H1 (cell line): ENCODE data around the gene MMP24OS. TPM values are rescaled to one million over a fixed set of nuclear protein-coding genes. Genes with fewer than 3 reads are reported as not detected.

ENCODE experiments used
- CTCF ChIA-PET: fragments of 300-600 bp; sonication (Branson Sonifier 250); formaldehyde crosslinking; loops from one replicate; lab custom pipeline; 2021; ENCODE audit not compliant: partially characterized antibody; lab: Charles Lee
- POLR2A ChIA-PET: fragments of 300-600 bp; sonication (Branson Sonifier 250); formaldehyde crosslinking; loops from one replicate; lab custom pipeline; 2021; ENCODE audit warnings: inconsistent platforms; ENCODE audit not compliant: partially characterized antibody; lab: Charles Lee
- DNase-seq, 2 experiments: peaks; one replicate each; pipeline versions ENCODE4 v3.0.0 to v3.0.0-alpha.2; 2010 to 2022; ENCODE audit warnings: low spot score in 2 of 2, low read depth in 1 of 2, mixed read lengths in 1 of 2
- FAIRE-seq: peaks from 2 replicates; lab custom pipeline; 2011; peaks lifted over from hg19 to GRCh38; lab: Jason Lieb, UNC
- H2AFZ ChIP-seq: 2 replicates; pipeline ENCODE4 v1.8.1; 2012; ENCODE audit warnings: low read length, inconsistent platforms
- H2AK5ac ChIP-seq: 2 replicates; pipeline ENCODE4 v1.6.1; 2013; ENCODE audit warnings: low read depth, low read length
- H2BK120ac ChIP-seq: replicated peaks from 2 replicates; pipeline ENCODE3; 2013; ENCODE audit warnings: low read depth, low read length, inconsistent platforms
- H2BK12ac ChIP-seq: 2 replicates; pipeline ENCODE4 v1.6.1; 2013; ENCODE audit warnings: low read depth, low read length
- H2BK15ac ChIP-seq: 2 replicates; pipeline ENCODE4 v1.6.1; 2013; ENCODE audit warnings: low read length
- H2BK20ac ChIP-seq: 2 replicates; pipeline ENCODE4 v1.6.1; 2013; ENCODE audit warnings: low read length
- H2BK5ac ChIP-seq: 2 replicates; pipeline ENCODE4 v1.6.1; 2013; ENCODE audit warnings: low read depth, low read length
- H3K14ac ChIP-seq: 2 replicates; pipeline ENCODE4 v1.6.1; 2013; ENCODE audit warnings: inconsistent platforms; ENCODE audit not compliant: insufficient read length
- H3K18ac ChIP-seq: 2 replicates; pipeline ENCODE4 v1.6.1; 2013; ENCODE audit warnings: low read length; ENCODE audit errors: extremely low read depth
- H3K23ac ChIP-seq: 2 replicates; pipeline ENCODE4 v1.6.1; 2013; ENCODE audit warnings: inconsistent platforms; ENCODE audit not compliant: insufficient read length
- H3K23me2 ChIP-seq: 2 replicates; pipeline ENCODE4 v1.6.1; 2013; ENCODE audit warnings: low read depth, low read length
- H3K27ac ChIP-seq: 2 replicates; pipeline ENCODE4 v1.6.1; 2011; ENCODE audit warnings: low read depth, low read length, inconsistent platforms
- H3K27me3 ChIP-seq, 4 experiments: replicated peaks in 1 of 4; 1 replicate in 1 of 4; 2 replicates in 3 of 4; pipeline versions ENCODE4 v1.6.1 to v1.8.1; 2011 to 2013; ENCODE audit warnings: low read length in 3 of 4, mild to moderate bottlenecking in 3 of 4, inconsistent platforms in 2 of 4, mixed read lengths in 2 of 4, moderate library complexity in 1 of 4; ENCODE audit not compliant: control insufficient read depth in 3 of 4, insufficient read depth in 3 of 4; ENCODE audit errors: extremely low read depth in 1 of 4
- H3K36me3 ChIP-seq, 4 experiments: 2 replicates each; pipeline versions ENCODE4 v1.6.1 to v1.8.1; 2011 to 2013; ENCODE audit warnings: mild to moderate bottlenecking in 4 of 4, low read length in 3 of 4, moderate library complexity in 2 of 4, control low read depth in 1 of 4, inconsistent platforms in 1 of 4; ENCODE audit not compliant: insufficient read depth in 4 of 4, control insufficient read depth in 2 of 4
- H3K4ac ChIP-seq: replicated peaks from 2 replicates; pipeline ENCODE3; 2013; ENCODE audit warnings: low read length, low read depth, mixed read lengths, inconsistent platforms; ENCODE audit not compliant: insufficient read length
- H3K4me1 ChIP-seq, 4 experiments: replicated peaks in 1 of 4; 1 replicate in 1 of 4; 2 replicates in 3 of 4; pipeline versions ENCODE4 v1.6.1 to v1.8.1; 2011 to 2013; ENCODE audit warnings: low read length in 3 of 4, inconsistent platforms in 2 of 4, mixed read lengths in 1 of 4; ENCODE audit not compliant: insufficient read depth in 4 of 4, control insufficient read depth in 3 of 4
- H3K4me2 ChIP-seq, 2 experiments: 2 replicates each; pipeline versions ENCODE4 v1.6.1 to v1.8.1; 2011 to 2013; ENCODE audit warnings: low read depth in 2 of 2, low read length in 2 of 2, control low read depth in 1 of 2, inconsistent platforms in 1 of 2, mild to moderate bottlenecking in 1 of 2; ENCODE audit not compliant: insufficient read depth in 1 of 2
- H3K4me3 ChIP-seq, 4 experiments: fragments of 200-600, 300-600 bp in 1 of 4; sonication (generic), shearing (Covaris generic), sonication (Bioruptor Twin) in 1 of 4; 2 replicates each; pipeline versions ENCODE4 v1.5.1 to v1.8.1; 2011 to 2016; ENCODE audit warnings: low read length in 4 of 4, low read depth in 3 of 4, control low read depth in 2 of 4, inconsistent platforms in 2 of 4, mild to moderate bottlenecking in 2 of 4, mixed read lengths in 1 of 4, moderate library complexity in 1 of 4; ENCODE audit not compliant: insufficient read depth in 2 of 4; ENCODE audit errors: extremely low read depth in 1 of 4
- H3K56ac ChIP-seq: replicated peaks from 2 replicates; pipeline ENCODE3; 2013; ENCODE audit warnings: low read depth, mild to moderate bottlenecking, mixed read lengths, low read length, inconsistent platforms; ENCODE audit not compliant: insufficient read length
- H3K79me1 ChIP-seq: 2 replicates; pipeline ENCODE4 v1.6.1; 2013; ENCODE audit warnings: low read depth, low read length, control low read depth
- H3K79me2 ChIP-seq, 2 experiments: 2 replicates each; pipeline versions ENCODE4 v1.6.1 to v1.8.1; 2012 to 2013; ENCODE audit warnings: low read length in 2 of 2, mild to moderate bottlenecking in 2 of 2, inconsistent platforms in 1 of 2; ENCODE audit not compliant: insufficient read depth in 2 of 2, control insufficient read depth in 1 of 2
- H3K9ac ChIP-seq, 4 experiments: replicated peaks in 1 of 4; 1 replicate in 1 of 4; 2 replicates in 3 of 4; pipeline versions ENCODE4 v1.6.1 to v1.8.1; 2011 to 2013; ENCODE audit warnings: low read depth in 3 of 4, low read length in 3 of 4, control low read depth in 2 of 4, mild to moderate bottlenecking in 2 of 4, moderate library complexity in 2 of 4, inconsistent platforms in 1 of 4; ENCODE audit errors: extremely low read depth in 1 of 4
- H3K9me3 ChIP-seq, 2 experiments: 2 replicates each; pipeline versions ENCODE4 v1.6.1 to v1.8.1; 2012 to 2013; ENCODE audit warnings: mild to moderate bottlenecking in 2 of 2, moderate library complexity in 2 of 2, control low read depth in 1 of 2, inconsistent platforms in 1 of 2, low read depth in 1 of 2, low read length in 1 of 2, mixed read lengths in 1 of 2; ENCODE audit not compliant: insufficient read depth in 2 of 2
- H4K20me1 ChIP-seq, 2 experiments: replicated peaks in 1 of 2; 2 replicates each; pipeline versions ENCODE3 to v1.8.1; 2011 to 2013; ENCODE audit warnings: inconsistent platforms in 2 of 2, low read length in 2 of 2, mild to moderate bottlenecking in 1 of 2; ENCODE audit not compliant: insufficient read depth in 2 of 2, control insufficient read depth in 1 of 2
- H4K5ac ChIP-seq: 2 replicates; pipeline ENCODE4 v1.6.1; 2013; ENCODE audit warnings: low read length, low read depth, mixed read lengths, inconsistent platforms; ENCODE audit not compliant: insufficient read length
- H4K8ac ChIP-seq: 2 replicates; pipeline ENCODE4 v1.8.0; 2013; ENCODE audit warnings: mild to moderate bottlenecking, moderate library complexity, low read length, inconsistent platforms; ENCODE audit not compliant: insufficient read depth; ENCODE audit errors: extremely low read depth
- H4K91ac ChIP-seq: replicated peaks from 2 replicates; pipeline ENCODE3; 2013; ENCODE audit warnings: low read length, mixed read lengths, inconsistent platforms; ENCODE audit not compliant: insufficient read length
- RAD21 ChIP-seq, 2 experiments: IDR thresholded peaks in 1 of 2; conservative IDR thresholded peaks in 1 of 2; 2 replicates each; pipeline ENCODE4 v1.6.1; 2011; ENCODE audit warnings: low read depth in 2 of 2, low read length in 2 of 2, improper control_type of control experiment in 1 of 2, inconsistent platforms in 1 of 2, mild to moderate bottlenecking in 1 of 2, moderate library complexity in 1 of 2
- WGBS, 2 experiments: shearing (Covaris generic) in 1 of 2; methylation state at CpG; one replicate each; pipeline versions ENCODE4 v1.1.6 to v1.1.7; 2013 to 2015; ENCODE audit warnings: low lambda C conversion rate in 2 of 2, mixed read lengths in 2 of 2, inconsistent platforms in 1 of 2, low coverage in 1 of 2, missing lambda C conversion rate in 1 of 2; ENCODE audit not compliant: insufficient replicate concordance in 2 of 2, insufficient coverage in 1 of 2, insufficient read length in 1 of 2; ENCODE audit errors: extremely low coverage in 1 of 2, missing lambda C conversion rate in 1 of 2; 5-methylcytosine and 5-hydroxymethylcytosine counted together
- polyA plus RNA-seq, 7 experiments: library from polyadenylated mRNA; depleted of rRNA in 3 of 7; stranded (reverse) in 5 of 7; unstranded in 2 of 7; fragments of >200 nt in 5 of 7; fragments of 200-250 nt in 2 of 7; gene quantifications; 1 replicate in 5 of 7; 2 replicates in 1 of 7; 4 replicates in 1 of 7; pipeline versions ENCODE4 v1.2.1 to v1.2.3, GENCODE V29; 2011 to 2013; ENCODE audit warnings: missing spikeins in 2 of 7, mixed read lengths in 2 of 7
- total RNA-seq: library from RNA; stranded (reverse); fragmentation: NEBNext Ultra II Directional; extraction: Animal tissue kit (Norgen Biotek cat#: 25700); gene quantifications from 2 replicates; pipeline ENCODE4 v1.2.1, GENCODE V29; 2021

Gene MMP24OS
- total and polyA plus RNA-seq, 2 of the 8 experiments (the other 6 are each of a cell fraction or from before 2014, with no cell fraction given): 19.0 to 21.3 TPM

GRCh38 chr20:35293303-35294292 is 15.7 kb upstream of the MMP24OS start:
- Histone ChIP-seq H3K27ac (no peak overlapping the region), H3K79me1 (no peaks in the 10 kb centered on the region), H2BK15ac (no peak overlapping the region), H3K14ac (no peak overlapping the region), H3K27me3 (no peaks in the 10 kb centered on the region), H2AFZ (no peak overlapping the region), H3K4me2 (no peak overlapping the region), H2BK120ac (no peak overlapping the region), H3K23ac (no peak overlapping the region), H3K9ac (no peak overlapping the region), H2BK12ac (no peak overlapping the region), H3K4me1 (no peaks in the 10 kb centered on the region; a peak in 2 of 7 replicates), H3K23me2 (no peaks in the 10 kb centered on the region), H3K79me2 (no peaks in the 10 kb centered on the region), H4K5ac (no peak overlapping the region), H3K9me3 (no peaks in the 10 kb centered on the region), H3K36me3 (no peaks in the 10 kb centered on the region), H2BK5ac (no peak overlapping the region), H2BK20ac (no peak overlapping the region; the same call in 1 of the 2 replicates), H4K20me1 (no peaks in the 10 kb centered on the region), H4K91ac (no peak overlapping the region), H4K8ac (no peak overlapping the region), H3K18ac (no peak overlapping the region; the same call in 1 of the 2 replicates), H3K4ac (no peak overlapping the region), H3K4me3 (no peak overlapping the region), H3K56ac (no peak overlapping the region), H2AK5ac (no peak overlapping the region)
- 86% methylated on average over 16 of the region's 19 CpGs; no CpG with 5 or more reads in 1 of the 2 experiments for WGBS, 2 experiments
- FAIRE-seq: no peak
- DNase-seq: no peak
- ChIA-PET POLR2A (interaction anchor here (0.6 to 3.4 kb wide), 4 partner anchors 9 to 16 kb away, joined by 3 to 15 read pairs (median 8); partner anchors contain the start of genes EIF6 and MMP24OS), CTCF (interaction anchor here (0.7 to 11.5 kb wide), 3 partner anchors 13 to 86 kb away, joined by 3 to 130 read pairs (median 5); no protein-coding TSS in a partner anchor)
- TF ChIP-seq RAD21 (IDR thresholded peaks at IDR 0.05 in 1 of 2, conservative IDR thresholded peaks at IDR 0.05 in 1 of 2; ENCODE audit: low read depth in 2 of 2, low read length in 2 of 2): no peak
